Stimulated activated CD8-positive, alpha-beta memory T cell treated with anti-CD3 and anti-CD28 coated beads, Interleukin-15, amount 100 ng/mL, for 48 hours (primary cell): ENCODE data around the gene ARL2BP.
A peak's percentile ranks its signal among the peaks of the same experiment; 100 is the strongest.
"Not testable (repeated sequence)": the region's sequence is repeated elsewhere in the genome, so short reads cannot be mapped to it uniquely, and the experiment has no call there.

Experiments used
- DNase-seq, 2 donors: peaks; one replicate each; pipeline ENCODE4 v3.0.0-alpha.2; 2020; ENCODE audit warnings: low read depth in 2 of 2

The ARL2BP gene

DNA sequence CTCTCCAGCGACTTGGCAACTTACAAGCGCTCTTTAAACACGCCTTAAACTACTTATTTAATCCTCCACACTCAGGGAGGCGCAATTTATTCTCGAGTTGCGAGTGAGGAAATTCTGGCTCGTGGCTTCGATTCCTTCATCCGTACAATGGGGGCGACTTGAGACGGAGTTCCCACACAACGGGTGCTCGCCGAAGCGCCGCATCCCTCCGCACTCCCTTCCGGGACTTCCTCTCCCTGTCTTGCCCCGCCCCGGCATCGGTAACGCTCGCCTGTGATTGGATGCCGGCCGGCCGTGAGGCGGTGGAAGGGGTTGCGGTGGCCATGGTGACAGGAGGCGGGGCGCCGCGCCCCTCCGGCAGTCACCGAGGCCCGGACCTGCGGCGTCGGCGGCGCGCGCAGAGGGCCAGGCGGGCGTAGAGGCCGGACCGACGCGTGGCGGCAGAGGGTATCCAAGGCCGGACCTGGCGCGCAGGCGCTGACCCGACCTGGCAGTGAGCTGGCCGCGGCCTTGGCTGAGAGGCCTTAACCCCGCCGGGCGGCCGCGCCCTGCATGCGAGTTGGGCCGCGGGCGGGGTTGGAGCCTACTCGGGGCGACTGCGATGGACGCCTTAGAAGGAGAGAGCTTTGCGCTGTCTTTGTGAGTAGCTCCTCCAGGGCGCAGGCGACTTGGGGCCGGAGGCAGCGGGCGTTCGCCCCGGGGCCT lies at the start of gene ARL2BP:
Gene ARL2BP (plus strand): TSS at position 493 of the 705 bp plus-strand sequence. CDS start 109 bp downstream, at position 602.
- DNase-seq: peak; percentile 97

DNA sequence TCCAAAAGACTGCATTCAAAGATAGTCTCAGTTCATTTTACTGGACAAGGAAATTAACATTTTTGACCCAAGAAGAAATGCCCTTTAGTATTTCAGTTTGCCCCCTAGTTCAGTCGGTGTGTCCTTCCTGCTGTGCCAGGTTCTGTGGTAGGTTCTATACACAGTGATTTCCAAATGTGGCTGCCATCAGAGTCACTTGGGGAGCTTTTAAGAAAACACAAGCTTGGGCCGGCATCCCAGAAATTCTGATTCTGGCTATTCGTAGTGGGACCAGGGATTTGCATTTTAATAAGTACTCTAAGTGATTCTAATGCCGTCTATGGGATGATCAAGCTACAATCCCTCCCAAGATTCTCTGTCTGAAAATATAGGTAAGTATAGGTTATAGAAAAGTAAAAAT lies 48.8 kb upstream of the ARL2BP start:
- no peak for DNase-seq

DNA sequence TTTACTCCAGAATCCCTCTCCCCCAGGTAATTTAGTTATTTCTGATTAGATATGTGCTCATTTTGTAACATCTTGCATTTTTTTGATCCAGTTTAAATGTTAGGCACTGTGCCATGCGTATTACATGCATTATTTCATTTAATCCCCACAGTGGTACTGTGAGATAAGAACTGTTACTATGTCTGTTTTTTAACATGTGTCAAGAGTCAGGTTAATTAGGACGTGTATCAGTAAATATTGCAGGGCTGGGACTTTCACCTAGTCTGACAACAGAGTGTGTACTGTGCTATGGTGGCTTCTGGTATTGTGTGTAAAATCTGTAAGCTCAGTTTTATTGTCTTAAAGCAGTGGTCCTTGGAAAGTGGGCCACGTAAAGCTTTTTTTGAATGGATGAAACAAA lies 48.3 kb upstream of the ARL2BP start:
- DNase-seq: no peak

DNA sequence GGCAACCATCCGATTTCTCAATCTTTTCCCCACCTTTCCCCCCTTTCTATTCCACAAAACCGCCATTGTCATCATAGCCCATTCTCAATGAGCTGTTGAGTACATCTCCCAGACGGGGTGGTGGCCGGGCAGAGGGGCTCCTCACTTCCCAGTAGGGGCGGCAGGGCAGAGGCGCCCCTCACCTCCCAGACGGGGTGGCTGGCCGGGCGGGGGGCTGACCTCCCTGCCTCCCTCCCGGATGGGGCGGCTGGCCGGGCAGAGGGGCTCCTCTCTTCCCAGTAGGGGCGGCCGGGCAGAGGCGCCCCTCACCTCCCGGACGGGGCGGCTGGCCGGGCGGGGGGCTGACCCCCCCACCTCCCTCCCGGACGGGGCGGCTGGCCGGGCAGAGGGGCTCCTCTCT lies 44.7 kb upstream of the ARL2BP start:
- not testable (repeated sequence) for DNase-seq

DNA sequence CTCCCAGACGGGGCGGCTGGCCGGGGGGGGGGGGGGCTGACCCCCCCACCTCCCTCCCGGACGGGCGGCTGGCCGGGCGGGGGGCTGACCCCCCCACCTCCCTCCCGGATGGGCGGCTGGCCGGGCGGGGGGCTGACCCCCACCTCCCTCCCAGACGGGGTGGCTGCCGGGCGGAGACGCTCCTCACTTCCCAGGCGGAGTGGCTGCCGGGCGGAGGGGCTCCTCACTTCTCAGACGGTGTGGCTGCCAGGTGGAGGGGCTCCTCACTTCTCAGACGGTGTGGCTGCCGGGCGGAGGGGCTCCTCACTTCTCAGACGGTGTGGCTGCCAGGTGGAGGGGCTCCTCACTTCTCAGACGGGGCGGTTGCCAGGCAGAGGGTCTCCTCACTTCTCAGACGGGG lies 44.1 kb upstream of the ARL2BP start:
- not testable (repeated sequence) for DNase-seq

DNA sequence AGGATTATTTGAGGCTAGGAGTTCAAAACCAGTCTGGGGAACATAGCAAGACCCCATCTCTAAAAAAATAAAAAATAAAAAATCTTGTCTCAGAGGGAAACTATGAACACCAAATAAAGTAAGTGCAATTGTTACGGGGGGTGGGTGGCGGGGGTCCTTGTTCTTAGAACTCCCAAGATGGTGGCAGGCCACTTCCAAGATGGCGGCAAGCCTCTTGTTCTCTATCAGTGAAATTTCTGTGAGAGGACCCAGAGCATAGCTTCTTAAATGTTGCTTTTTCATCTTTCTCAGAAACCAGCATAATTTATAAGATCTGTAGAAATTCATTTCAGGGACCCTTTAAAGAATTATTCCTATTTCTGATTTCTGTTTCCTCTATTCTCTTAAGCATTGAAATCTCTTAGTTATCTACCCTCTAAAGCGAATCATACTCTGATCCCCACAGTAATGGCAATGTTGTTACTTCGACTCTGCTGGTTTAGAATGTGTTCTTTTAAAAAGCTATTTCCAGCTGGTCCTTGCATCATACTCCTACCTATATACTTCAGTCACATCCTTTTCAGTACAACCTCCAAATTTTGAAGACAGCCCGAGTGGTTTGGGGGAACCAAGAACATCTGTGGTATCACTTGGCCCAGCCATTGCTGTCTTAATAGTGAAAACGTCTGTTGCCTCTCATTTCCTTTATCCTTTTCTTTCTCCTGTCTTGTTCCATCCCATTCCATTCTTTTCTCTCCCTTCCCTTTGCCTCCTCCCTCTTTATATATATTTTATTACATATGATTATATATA lies 42.8 kb upstream of the ARL2BP start:
- no peak for DNase-seq

DNA sequence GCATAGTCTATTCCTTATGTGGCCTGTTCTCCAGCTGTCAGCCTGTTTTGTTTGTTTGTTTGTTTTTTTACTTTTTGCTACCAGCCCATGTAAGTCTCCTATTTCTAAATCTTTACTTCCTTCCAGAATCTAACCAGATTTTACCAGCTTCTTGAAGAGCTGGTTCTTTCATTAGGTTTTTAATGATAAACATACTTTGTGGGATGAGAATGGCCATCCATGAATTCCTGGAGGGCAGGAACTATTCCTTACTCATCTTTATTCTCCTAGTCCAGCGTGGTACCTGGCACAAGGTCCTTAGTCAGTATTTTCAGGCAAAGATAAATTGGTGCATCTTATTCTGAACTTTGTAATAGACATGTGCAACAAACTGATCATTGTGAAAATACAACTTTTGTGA lies 41.6 kb upstream of the ARL2BP start:
- no peak for DNase-seq

DNA sequence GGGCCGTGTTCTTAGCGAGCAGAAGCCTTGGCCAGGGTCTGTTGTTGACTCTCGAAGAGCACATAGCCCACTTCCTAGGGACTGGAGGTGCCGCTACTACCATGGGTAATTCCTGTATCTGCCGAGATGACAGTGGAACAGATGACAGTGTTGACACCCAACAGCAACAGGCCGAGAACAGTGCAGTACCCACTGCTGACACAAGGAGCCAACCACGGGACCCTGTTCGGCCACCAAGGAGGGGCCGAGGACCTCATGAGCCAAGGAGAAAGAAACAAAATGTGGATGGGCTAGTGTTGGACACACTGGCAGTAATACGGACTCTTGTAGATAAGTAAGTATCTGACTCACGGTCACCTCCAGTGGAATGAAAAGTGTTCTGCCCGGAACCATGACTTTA lies 40.4 kb upstream of the ARL2BP start:
- DNase-seq: no peak

DNA sequence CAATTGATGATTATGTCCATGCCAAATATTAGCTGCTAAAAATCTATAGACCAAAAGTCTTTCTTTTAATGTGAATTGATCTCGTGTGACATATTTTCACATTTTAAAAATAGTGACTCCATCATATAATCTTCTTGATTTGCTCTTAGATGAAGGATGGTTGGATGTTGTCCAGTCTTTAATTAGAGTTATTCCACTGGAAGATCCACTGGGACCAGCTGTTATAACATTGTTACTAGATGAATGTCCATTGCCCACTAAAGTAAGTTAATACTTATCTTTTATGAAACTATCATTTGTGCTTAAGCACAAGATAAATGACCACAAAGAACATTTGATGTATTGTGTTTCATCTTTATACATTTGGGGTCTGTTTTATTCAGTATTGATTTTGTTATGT lies 36.1 kb upstream of the ARL2BP start:
- no peak for DNase-seq

DNA sequence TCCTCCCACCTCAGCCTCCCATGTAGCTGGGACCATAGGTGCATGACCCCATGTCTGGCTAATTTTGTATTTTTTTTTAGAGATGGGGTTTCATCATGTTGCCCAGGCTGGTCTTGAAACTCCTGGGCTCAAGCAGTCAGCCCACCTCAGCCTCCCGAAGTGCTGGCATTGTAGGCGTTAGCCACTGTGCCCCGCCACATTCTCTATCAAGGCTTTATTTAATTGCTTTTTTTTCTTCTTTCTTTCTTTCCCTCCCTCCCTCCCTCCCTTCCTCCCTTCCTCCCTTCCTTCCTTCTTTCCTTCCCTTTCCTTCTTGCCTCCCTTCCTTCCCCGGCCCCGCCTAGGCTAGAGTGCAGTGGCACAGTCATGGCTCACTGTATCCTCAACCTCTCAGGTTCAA lies 35.3 kb upstream of the ARL2BP start:
- DNase-seq: no peak

DNA sequence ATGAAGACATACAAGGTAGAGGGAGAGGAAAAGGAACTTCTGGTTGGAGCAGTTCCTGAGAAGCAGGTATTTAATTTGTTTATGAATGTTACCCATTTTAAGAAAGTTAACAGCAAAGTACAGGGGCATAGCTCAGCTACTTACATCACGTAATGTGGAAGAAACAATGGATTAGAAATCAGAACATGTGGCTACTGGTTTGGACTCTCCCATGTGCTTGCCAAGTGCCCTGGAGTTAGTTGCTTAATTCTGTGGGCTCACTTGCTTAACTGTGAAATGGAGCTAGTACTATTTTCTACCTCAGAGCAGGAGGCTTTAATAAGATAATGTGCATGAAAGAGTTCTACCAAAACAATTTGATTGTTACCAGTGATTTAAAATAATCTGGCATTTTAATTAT lies 31.6 kb upstream of the ARL2BP start:
- DNase-seq: no peak

DNA sequence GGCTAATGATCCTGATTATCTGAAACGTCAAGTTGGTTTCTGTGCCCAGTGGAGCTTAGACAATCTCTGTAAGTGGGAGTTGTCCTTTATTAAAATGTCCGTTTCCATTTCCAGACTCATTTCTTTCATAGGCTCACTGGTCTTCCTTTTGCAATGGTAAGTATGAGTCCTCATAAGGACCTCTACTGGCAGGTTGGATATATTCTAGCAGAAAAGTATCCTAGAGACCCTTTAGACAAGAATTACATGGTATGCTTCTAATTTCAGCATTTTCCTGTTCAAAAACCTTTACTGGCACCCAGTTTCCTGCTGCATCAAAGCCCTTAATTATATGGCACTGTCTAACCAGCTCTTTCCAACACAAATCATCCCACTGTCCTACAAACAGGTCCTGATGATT lies 28.1 kb upstream of the ARL2BP start:
- no peak for DNase-seq

DNA sequence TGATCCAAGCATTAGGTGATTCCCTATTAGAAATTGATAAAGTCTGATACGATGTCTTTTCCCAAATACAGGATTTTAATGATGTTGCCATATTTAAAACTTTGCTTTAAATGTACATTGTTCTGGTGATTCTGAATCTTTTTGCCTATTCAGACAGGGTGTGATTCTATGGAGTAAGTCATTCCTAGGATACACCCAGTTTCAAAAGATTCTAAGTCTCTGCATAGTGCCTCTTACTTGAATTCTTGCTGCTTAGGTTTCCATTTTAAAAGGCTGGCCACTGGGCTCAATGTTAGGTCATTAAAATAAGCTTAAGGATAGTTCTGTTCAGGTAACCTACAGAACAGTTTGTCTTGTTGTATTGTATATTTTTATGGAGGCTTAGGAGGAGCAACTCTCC lies 22.0 kb upstream of the ARL2BP start:
- DNase-seq: no peak

DNA sequence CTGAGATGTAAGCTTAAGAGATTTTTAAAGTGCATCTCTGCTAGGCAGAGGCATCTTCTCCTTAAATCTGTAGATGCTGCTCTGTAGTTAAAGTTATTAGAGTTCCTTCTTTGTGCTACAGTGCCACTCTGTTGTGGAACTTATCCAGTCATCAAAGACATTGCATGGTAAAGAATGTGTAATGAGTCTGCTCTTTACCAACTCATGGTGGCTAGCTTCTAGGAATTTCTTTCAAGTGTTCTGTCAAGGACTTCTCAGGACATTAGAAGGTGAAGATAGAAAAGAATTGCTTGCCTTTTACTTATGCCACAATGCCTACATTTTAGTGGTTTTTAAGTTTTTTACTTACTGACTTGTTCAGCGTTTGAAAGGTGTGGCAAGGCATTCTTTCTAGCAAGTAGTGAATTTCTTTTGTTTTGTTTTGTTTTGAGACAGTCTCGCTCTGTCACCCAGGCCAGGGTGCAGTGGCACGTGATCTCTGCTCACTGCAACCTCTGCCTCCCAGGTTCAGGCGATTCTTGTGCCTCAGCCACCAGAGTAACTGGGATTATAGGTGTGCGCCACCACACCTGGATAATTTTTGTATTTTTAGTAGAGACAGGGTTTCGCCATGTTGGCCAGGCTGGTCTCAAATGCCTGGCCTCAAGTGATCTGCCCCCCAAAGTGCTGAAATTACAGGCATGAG lies 20.3 kb upstream of the ARL2BP start:
- no peak for DNase-seq

DNA sequence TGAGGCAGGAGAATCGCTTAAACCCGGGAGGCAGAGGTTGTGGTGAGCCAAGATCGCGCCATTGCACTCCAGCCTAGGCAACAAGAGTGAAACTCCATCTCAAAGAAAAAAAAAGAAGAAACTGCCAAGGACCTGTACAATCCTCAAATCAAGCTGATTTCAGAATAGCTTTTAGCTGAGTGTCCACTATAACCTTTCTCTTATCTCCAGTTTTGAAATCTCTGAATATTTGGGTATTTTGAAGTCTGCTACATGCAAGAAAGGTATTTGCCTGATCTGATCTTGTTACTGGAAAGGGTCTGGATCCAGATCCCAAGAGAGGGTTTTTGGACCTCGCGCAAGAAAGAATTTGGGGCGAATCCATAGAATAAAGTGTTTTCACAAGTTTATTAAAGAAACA lies 19.1 kb upstream of the ARL2BP start:
- DNase-seq: no peak

DNA sequence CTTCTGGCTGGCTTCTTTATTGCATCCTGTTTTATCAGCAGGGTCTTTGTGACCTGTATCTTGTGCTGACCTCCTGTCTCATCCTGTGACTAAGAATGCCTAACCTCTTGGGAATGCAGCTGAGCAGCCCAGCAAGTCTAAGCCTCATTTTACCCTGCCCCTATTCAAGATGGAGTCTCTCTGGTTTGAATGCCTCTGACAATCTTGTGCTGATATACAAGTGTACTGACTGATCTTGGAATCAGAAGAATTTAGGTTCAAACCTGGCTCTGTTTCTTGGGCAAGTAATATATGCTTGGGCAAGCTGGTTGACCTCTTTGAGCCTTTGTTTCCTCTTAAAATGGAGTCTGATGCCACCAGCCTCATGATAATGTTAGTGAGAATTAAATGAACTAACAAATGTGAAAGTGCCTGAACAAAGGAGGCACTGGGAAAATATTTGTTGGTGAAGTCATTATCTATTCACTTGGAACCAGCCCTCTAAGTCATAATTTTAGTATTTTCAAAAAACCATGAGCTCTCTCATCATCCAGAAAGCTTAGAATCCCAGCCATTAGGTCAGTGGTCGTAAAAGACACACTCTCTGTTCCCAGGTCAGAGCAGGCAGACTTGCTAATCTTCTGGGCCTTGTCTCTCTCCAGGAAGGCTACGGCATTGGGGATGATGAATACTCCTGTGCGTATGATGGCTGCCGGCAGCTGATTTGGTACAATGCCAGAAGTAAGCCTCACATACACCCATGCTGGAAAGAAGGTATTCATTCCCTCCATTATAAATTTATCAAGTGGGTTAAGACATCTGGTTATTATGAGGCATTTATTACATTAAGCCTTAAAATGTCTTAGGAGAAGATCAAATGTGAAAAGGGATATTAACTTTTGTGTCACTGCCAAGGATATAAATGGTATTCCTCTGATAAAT lies 18.1 kb upstream of the ARL2BP start:
- no peak for DNase-seq

DNA sequence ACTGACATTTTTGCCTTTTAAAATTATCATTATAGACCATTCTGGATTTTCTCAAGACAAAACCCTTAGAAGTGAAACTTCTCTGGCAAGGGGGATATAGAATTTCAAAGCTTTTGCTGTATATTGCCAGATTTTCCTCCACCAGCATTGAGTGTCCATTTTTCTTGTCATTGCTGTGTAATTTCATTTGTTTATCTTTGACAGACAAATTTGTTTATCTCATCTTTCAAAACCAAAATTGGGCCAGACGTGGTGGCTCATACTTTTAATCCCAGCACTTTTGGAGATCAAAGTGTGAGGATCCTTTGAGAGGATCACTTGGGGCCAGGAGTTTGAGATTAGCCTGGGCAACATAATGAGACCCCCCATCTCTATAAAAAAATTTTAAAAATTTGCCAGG lies 16.0 kb upstream of the ARL2BP start:
- DNase-seq: no peak

DNA sequence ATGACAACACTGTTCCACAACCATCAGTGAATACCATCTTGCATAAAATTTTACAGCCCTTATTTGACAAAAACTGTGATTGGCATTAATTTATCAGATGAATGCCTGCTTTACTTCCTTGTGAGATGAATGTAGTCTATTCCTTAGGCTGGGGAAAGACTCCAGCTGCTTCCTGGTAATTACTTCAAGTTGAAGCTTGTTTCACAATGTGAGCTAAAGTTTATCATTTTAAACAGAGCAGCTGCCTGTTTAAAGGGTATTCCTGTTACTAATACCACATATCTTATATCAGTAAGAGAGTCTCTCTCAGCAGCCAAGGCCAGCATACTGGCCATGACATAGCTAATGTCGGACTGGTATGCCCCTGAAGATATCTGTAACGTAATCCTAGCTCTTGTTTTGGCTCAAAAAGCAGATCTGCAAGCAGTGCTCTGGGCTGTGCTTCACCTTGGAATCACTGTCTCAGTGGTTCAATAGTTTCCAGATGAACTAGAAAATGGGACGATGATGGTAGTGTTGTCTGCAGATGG lies 13.2 kb upstream of the ARL2BP start:
- DNase-seq: no peak

DNA sequence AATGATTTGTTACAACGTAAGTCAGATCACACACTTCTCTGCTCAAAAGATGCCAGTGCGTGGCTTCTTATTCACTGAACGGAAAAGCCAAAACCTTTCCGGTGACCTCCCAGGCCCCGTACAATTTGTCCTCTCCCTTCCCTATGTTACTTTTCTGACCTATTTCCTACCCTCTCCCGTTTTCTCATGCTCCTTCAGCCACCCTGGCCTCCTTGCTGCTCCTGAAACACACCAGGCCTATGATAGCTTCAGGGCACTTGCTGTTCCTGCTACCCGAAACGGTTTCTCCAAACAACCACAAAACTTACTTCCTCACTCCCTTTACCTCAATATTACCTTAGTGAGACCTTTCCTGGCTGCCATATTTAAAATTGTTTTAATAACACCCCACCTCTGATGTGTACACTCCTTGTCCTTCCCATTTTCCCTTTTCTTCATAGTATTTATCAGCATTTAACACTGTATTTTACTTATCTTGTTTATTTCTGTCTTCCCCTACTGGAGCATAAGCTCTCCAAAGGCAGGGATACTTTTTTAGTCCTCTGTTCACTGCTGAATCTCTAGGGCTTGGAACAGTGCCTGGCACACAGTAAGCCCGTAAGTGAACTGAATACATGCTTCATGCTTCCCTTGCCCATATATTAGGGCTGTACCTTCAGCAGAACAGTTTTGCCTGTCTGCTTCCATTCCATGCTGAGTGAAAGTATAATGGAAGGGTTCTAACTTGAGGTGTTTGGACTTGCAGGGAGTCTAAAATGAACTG lies 10.9 kb upstream of the ARL2BP start:
- DNase-seq: no peak

DNA sequence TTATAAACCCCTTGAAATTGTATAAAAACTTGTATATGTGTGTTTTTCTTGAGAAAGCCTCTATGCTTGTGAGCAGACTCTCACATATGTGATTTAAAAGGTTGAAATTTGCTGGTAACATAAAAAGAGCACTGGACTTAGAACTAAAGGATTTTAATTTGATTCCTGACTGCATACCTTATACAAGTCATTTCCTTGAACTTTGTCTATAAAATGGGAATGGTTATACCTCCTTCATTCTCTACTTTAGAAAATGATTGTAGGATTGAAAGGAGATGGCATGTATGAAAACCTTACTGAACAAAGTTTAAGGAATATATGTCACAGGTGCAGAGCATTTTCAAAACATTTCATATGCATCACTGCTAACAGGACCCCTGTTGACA lies 10.4 kb upstream of the ARL2BP start:
- DNase-seq: no peak
